Neural cell (in vitro differentiated cells): ENCODE measurements around the gene PCDHA11.
"Not testable (repeated sequence)": the region's sequence is repeated elsewhere in the genome, so short reads cannot be mapped to it uniquely, and the experiment has no call there.

Experiments used
- EP300 ChIP-seq: fragments of 450-650 bp; conservative IDR thresholded peaks from 2 replicates; pipeline ENCODE4 v1.6.1; 2014; ENCODE audit warnings: antibody characterized with exemption, mild to moderate bottlenecking, moderate library complexity; ENCODE audit not compliant: poor library complexity, severe bottlenecking
- POLR2AphosphoS5 ChIP-seq: IDR thresholded peaks from 2 replicates; pipeline ENCODE4 v1.6.1; 2012
- TAF1 ChIP-seq: IDR thresholded peaks from 2 replicates; pipeline ENCODE4 v1.6.1; 2012; ENCODE audit warnings: low read depth
- TF ChIP-seq, protein P1 (sequence below): fragments of 450-650 bp; IDR thresholded peaks from 2 replicates; pipeline ENCODE4 v1.5.1; 2014; ENCODE audit warnings: antibody characterized with exemption, mild to moderate bottlenecking, moderate library complexity; ENCODE audit not compliant: poor library complexity, severe bottlenecking
- TF ChIP-seq, protein P2 (sequence below): IDR thresholded peaks from 2 replicates; pipeline ENCODE4 v1.6.1; 2012; ENCODE audit warnings: borderline replicate concordance

DNA sequence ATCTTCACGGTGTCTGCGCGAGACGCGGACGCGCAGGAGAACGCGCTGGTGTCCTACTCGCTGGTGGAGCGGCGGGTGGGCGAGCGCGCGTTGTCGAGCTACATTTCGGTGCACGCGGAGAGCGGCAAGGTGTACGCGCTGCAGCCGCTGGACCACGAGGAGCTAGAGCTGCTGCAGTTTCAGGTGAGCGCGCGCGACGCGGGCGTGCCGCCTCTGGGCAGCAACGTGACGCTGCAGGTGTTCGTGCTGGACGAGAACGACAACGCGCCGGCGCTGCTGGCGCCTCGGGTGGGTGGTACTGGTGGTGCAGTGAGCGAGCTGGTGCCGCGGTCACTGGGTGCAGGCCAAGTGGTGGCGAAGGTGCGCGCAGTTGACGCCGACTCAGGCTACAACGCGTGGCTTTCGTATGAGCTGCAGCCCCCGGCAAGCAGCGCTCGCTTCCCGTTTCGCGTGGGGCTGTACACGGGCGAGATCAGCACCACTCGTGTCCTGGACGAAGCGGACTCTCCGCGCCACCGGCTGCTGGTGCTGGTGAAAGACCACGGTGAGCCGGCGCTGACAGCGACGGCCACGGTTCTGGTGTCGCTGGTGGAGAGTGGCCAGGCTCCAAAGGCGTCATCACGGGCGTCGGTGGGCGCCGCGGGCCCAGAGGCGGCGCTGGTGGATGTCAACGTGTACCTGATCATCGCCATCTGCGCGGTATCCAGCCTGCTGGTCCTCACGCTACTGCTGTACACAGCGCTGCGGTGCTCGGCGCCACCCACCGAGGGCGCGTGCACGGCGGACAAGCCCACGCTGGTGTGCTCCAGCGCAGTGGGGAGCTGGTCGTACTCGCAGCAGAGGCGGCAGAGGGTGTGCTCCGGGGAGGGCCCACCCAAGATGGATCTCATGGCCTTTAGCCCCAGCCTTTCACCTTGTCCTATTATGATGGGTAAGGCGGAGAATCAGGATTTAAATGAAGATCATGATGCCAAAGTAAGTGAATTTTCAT lies 39.0 kb upstream of the PCDHA11 start:
- TF ChIP-seq, protein P1, sequence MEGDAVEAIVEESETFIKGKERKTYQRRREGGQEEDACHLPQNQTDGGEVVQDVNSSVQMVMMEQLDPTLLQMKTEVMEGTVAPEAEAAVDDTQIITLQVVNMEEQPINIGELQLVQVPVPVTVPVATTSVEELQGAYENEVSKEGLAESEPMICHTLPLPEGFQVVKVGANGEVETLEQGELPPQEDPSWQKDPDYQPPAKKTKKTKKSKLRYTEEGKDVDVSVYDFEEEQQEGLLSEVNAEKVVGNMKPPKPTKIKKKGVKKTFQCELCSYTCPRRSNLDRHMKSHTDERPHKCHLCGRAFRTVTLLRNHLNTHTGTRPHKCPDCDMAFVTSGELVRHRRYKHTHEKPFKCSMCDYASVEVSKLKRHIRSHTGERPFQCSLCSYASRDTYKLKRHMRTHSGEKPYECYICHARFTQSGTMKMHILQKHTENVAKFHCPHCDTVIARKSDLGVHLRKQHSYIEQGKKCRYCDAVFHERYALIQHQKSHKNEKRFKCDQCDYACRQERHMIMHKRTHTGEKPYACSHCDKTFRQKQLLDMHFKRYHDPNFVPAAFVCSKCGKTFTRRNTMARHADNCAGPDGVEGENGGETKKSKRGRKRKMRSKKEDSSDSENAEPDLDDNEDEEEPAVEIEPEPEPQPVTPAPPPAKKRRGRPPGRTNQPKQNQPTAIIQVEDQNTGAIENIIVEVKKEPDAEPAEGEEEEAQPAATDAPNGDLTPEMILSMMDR, result not testable (repeated sequence)
- TF ChIP-seq, protein P2, sequence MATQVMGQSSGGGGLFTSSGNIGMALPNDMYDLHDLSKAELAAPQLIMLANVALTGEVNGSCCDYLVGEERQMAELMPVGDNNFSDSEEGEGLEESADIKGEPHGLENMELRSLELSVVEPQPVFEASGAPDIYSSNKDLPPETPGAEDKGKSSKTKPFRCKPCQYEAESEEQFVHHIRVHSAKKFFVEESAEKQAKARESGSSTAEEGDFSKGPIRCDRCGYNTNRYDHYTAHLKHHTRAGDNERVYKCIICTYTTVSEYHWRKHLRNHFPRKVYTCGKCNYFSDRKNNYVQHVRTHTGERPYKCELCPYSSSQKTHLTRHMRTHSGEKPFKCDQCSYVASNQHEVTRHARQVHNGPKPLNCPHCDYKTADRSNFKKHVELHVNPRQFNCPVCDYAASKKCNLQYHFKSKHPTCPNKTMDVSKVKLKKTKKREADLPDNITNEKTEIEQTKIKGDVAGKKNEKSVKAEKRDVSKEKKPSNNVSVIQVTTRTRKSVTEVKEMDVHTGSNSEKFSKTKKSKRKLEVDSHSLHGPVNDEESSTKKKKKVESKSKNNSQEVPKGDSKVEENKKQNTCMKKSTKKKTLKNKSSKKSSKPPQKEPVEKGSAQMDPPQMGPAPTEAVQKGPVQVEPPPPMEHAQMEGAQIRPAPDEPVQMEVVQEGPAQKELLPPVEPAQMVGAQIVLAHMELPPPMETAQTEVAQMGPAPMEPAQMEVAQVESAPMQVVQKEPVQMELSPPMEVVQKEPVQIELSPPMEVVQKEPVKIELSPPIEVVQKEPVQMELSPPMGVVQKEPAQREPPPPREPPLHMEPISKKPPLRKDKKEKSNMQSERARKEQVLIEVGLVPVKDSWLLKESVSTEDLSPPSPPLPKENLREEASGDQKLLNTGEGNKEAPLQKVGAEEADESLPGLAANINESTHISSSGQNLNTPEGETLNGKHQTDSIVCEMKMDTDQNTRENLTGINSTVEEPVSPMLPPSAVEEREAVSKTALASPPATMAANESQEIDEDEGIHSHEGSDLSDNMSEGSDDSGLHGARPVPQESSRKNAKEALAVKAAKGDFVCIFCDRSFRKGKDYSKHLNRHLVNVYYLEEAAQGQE, result not testable (repeated sequence)
- not testable (repeated sequence) for TF ChIP-seq EP300, POLR2AphosphoS5, TAF1
